B cell (primary cell): ENCODE data around the gene TPBG. TPM values are rescaled to one million over a fixed set of nuclear protein-coding genes. Genes with fewer than 3 reads are reported as not detected.

ENCODE experiments used
- ATAC-seq: fragments of 200-7000 bp; cut with Tn5 transposase; one replicate; pipeline ENCODE4 v1.10.0; 2021; ENCODE audit warnings: low read depth, mild to moderate bottlenecking, moderate number of reproducible peaks, moderate library complexity
- CTCF ChIA-PET: fragments of 350-600 bp; sonication (Branson Sonifier 250); formaldehyde crosslinking; loops from one replicate; lab custom pipeline; 2021; ENCODE audit warnings: antibody characterized with exemption, inconsistent platforms; lab: Charles Lee
- POLR2A ChIA-PET: fragments of 350-600 bp; sonication (Branson Sonifier 250); formaldehyde crosslinking; loops from one replicate; lab custom pipeline; 2021; ENCODE audit warnings: antibody characterized with exemption; lab: Charles Lee
- DNase-seq: peaks from one replicate; pipeline ENCODE4 v3.0.0; 2013
- H2AFZ ChIP-seq: 2 replicates; pipeline ENCODE4 v1.6.1; 2012; ENCODE audit warnings: mild to moderate bottlenecking, low read depth, low read length; ENCODE audit not compliant: insufficient read depth, poor library complexity, severe bottlenecking
- H3K27ac ChIP-seq, 2 donors: 1 replicate in 1 of 2; 2 replicates in 1 of 2; pipeline ENCODE4 v1.5.1; 2012 to 2013; ENCODE audit warnings: low read length in 2 of 2, mild to moderate bottlenecking in 2 of 2, moderate library complexity in 1 of 2
- H3K27me3 ChIP-seq, 4 experiments: fragments of 200-600 bp in 1 of 4; sonication (generic) in 1 of 4; replicated peaks in 1 of 4; 1 replicate in 2 of 4; 2 replicates in 2 of 4; pipeline versions ENCODE4 v1.6.1 to v1.7.0; 2013 to 2016; ENCODE audit warnings: low read length in 3 of 4, mild to moderate bottlenecking in 2 of 4, mixed read lengths in 1 of 4, moderate library complexity in 1 of 4; ENCODE audit not compliant: insufficient read depth in 4 of 4, control insufficient read depth in 3 of 4; ENCODE audit errors: control extremely low read depth in 1 of 4
- H3K36me3 ChIP-seq, 2 experiments: replicated peaks in 1 of 2; 1 replicate in 1 of 2; 2 replicates in 1 of 2; pipeline versions ENCODE4 v1.6.1 to v1.7.1; 2013; ENCODE audit warnings: low read length in 1 of 2; ENCODE audit not compliant: insufficient read depth in 2 of 2, control insufficient read depth in 1 of 2; ENCODE audit errors: control extremely low read depth in 1 of 2, extremely low read depth in 1 of 2
- H3K4me1 ChIP-seq, 2 donors: fragments of 200-600 bp in 1 of 2; sonication (generic) in 1 of 2; 1 replicate in 1 of 2; 2 replicates in 1 of 2; pipeline versions ENCODE4 v1.5.1 to v1.6.1; 2013 to 2017; ENCODE audit warnings: low read length in 2 of 2; ENCODE audit not compliant: control insufficient read depth in 2 of 2, insufficient read depth in 2 of 2
- H3K4me2 ChIP-seq: replicated peaks from 2 replicates; pipeline ENCODE3; 2012; ENCODE audit warnings: mild to moderate bottlenecking, low read depth, low read length; ENCODE audit not compliant: poor library complexity, severe bottlenecking
- H3K4me3 ChIP-seq, 5 experiments: fragments of 200-600 bp in 1 of 5; sonication (generic) in 1 of 5; 1 replicate in 3 of 5; 2 replicates in 2 of 5; pipeline versions ENCODE4 v1.5.1 to v1.7.0; 2011 to 2016; ENCODE audit warnings: low read length in 4 of 5, mild to moderate bottlenecking in 4 of 5, low read depth in 2 of 5, control low read depth in 1 of 5, moderate library complexity in 1 of 5; ENCODE audit not compliant: insufficient read depth in 1 of 5; ENCODE audit errors: control extremely low read depth in 1 of 5, extremely low read depth in 1 of 5
- H3K79me2 ChIP-seq: fragments of 200-600 bp; sonication (generic); one replicate; pipeline ENCODE4 v1.6.0; 2016; ENCODE audit warnings: low read length; ENCODE audit not compliant: control insufficient read depth, insufficient read depth
- H3K9ac ChIP-seq: fragments of 200-600 bp; sonication (generic); 2 replicates; pipeline ENCODE4 v1.6.1; 2017; ENCODE audit warnings: mild to moderate bottlenecking, low read length, moderate library complexity
- H3K9me3 ChIP-seq, 3 donors: one replicate each; pipeline versions ENCODE4 v1.6.1 to v1.7.1; 2013; ENCODE audit warnings: low read length in 2 of 3; ENCODE audit not compliant: control insufficient read depth in 2 of 3, insufficient read depth in 1 of 3; ENCODE audit errors: control extremely low read depth in 1 of 3
- H4K20me1 ChIP-seq: 2 replicates; pipeline ENCODE4 v1.6.0; 2012; ENCODE audit warnings: mild to moderate bottlenecking, low read length; ENCODE audit not compliant: insufficient read depth, control insufficient read depth, poor library complexity, severe bottlenecking
- H3K27ac Mint-ChIP-seq: one replicate; pipeline ENCODE4 v1.8.0; 2021; ENCODE audit warnings: mixed read lengths
- H3K27me3 Mint-ChIP-seq: one replicate; pipeline ENCODE4 v1.8.0; 2021; ENCODE audit warnings: mixed read lengths
- H3K4me1 Mint-ChIP-seq: one replicate; pipeline ENCODE4 v1.8.0; 2021; ENCODE audit warnings: mixed read lengths
- H3K4me3 Mint-ChIP-seq: one replicate; pipeline ENCODE4 v1.8.0; 2021; ENCODE audit warnings: mixed read lengths
- H3K9me3 Mint-ChIP-seq: one replicate; pipeline ENCODE4 v1.8.0; 2022; ENCODE audit warnings: mixed read lengths; ENCODE audit not compliant: insufficient read depth
- CTCF ChIP-seq: fragments of 200-600 bp; IDR thresholded peaks from one replicate; pipeline ENCODE4 v1.8.0; 2022; ENCODE audit warnings: antibody characterized with exemption, mild to moderate bottlenecking
- EZH2 ChIP-seq: IDR thresholded peaks from 2 replicates; pipeline ENCODE4 v1.6.1; 2012; ENCODE audit warnings: borderline replicate concordance, low read depth, mild to moderate bottlenecking, moderate library complexity, low read length; ENCODE audit not compliant: insufficient read depth, poor library complexity, severe bottlenecking
- WGBS: methylation state at CpG from one replicate; pipeline ENCODE4 v1.1.5; 2013; ENCODE audit warnings: missing lambda C conversion rate; ENCODE audit not compliant: insufficient coverage; 5-methylcytosine and 5-hydroxymethylcytosine counted together
- intact Hi-C: fragments of 100-400 bp; cut with micrococcal nuclease; formaldehyde crosslinking; loops from one replicate; pipeline ENCODE4 v1.10.0; 2022
- polyA plus RNA-seq: library from polyadenylated mRNA; depleted of rRNA; stranded (reverse); fragments of >200 nt; gene quantifications from 2 replicates; pipeline ENCODE4 v1.2.3, GENCODE V29; 2012
- total RNA-seq, 2 donors: library from RNA; stranded (reverse); fragments of 120-200 nt in 1 of 2; gene quantifications; 1 replicate in 1 of 2; 2 replicates in 1 of 2; pipeline versions ENCODE4 v1.2.3 to v1.2.4, GENCODE V29; 2013 to 2022

TPBG gene
- total and polyA plus RNA-seq, 2 donors (not counting 1 experiment from before 2014, with no cell fraction given), result 0.03 TPM; not detected in 1

GRCh38 chr6:82376636-82377035, 13.0 kb downstream of the TPBG start:
- Histone ChIP-seq H3K4me1 (no peaks in the 10 kb centered on the region), H2AFZ (no peak overlapping the region), H3K79me2 (no peaks in the 10 kb centered on the region), H3K27ac (no peak overlapping the region), H3K9me3 (peaks cover 0 to 7% (median 0%) of the 10 kb centered on the region in 3 donors), H3K4me3 (no peak overlapping the region), H3K27me3 (no peaks in the 10 kb centered on the region), H3K4me2 (no peak overlapping the region), H4K20me1 (no peaks in the 10 kb centered on the region), H3K36me3 (no peaks in the 10 kb centered on the region), H3K9ac (no peak overlapping the region)
- Mint-ChIP-seq H3K27ac (no peak overlapping the region), H3K4me1 (no peaks in the 10 kb centered on the region), H3K4me3 (no peak overlapping the region), H3K9me3 (peaks cover 3% of the 10 kb centered on the region), H3K27me3 (peaks cover 4% of the 10 kb centered on the region)
- TF ChIP-seq CTCF, result no peak
- TF ChIP-seq EZH2, result no peak
- ChIA-PET POLR2A (no interaction called here), CTCF (no interaction called here)
- DNase-seq (no peak), ATAC-seq (no peak)
- intact Hi-C loops, result no loop called here

DNA sequence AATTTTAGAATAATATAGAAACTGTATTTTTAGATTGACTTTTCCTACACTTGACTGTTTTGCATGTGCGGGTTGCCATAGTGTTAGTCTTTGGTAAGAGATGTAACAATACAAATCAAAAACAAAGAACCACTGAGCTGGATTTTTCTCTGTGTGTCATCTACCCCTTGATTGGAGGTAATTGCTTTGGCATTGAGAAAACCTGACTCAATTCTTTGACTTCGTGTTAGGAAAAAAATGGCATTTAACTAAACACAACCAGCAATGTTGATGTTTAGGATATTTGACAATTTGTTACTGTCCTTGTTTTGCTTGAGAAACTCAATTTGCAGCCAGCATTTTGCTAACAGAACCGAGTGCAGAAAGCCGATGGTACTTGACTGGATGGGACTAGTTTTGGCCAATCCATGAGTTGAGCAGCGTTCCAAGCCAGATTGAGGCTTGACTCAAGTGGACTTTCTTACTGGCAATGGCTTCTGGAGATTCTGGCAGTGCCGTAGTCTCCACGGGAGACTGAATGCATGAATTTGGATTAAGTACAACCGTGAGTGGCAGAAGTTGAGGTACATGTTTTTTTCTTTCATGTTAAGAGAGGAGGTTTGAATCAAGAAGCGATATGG, 17.1 kb downstream of the TPBG start:
- H3K4me1 ChIP-seq, result no peaks in the 10 kb centered on the region
- H3K4me1 Mint-ChIP-seq, result no peaks in the 10 kb centered on the region
- H3K27me3 Mint-ChIP-seq, result no peaks in the 10 kb centered on the region
- no peaks in the 10 kb centered on the region for H4K20me1 ChIP-seq
- H3K9ac ChIP-seq, result no peak overlapping the region
- DNase-seq (no peak), ATAC-seq (no peak)
- POLR2A ChIA-PET, result no interaction called here
- no peaks in the 10 kb centered on the region for H3K36me3 ChIP-seq
- TF ChIP-seq CTCF, result no peak
- no peak for TF ChIP-seq EZH2
- no peak overlapping the region for H3K27ac Mint-ChIP-seq
- WGBS, result 91% methylated on average over 6 of the region's 9 CpGs
- H3K27ac ChIP-seq, result no peak overlapping the region
- H3K4me3 Mint-ChIP-seq, result no peak overlapping the region
- H3K4me3 ChIP-seq, result no peak overlapping the region
- H2AFZ ChIP-seq, result no peak overlapping the region
- no peak overlapping the region for H3K4me2 ChIP-seq
- no peaks in the 10 kb centered on the region for H3K79me2 ChIP-seq
- CTCF ChIA-PET, result no interaction called here
- intact Hi-C loops, result no loop called here
- H3K27me3 ChIP-seq, result no peaks in the 10 kb centered on the region
- peaks cover 0 to 7% (median 0%) of the 10 kb centered on the region in 3 donors for H3K9me3 ChIP-seq
- H3K9me3 Mint-ChIP-seq, result peaks cover 2% of the 10 kb centered on the region
